ENCODE measurements around the gene ORAI2. TPM values are rescaled to one million over a fixed set of nuclear protein-coding genes. Genes with fewer than 3 reads are reported as not detected.
A peak's percentile ranks its signal among the peaks of the same experiment; 100 is the strongest.

Gene ORAI2
- total and polyA plus RNA-seq, 2 of the 13 experiments (the other 11 are each of a cell fraction or from before 2014, with no cell fraction given): 3.0 to 6.0 TPM

GRCh38 chr7:102395873-102396709 lies 37.3 kb upstream of the ORAI2 start, which contains the start of gene PRKRIP1 (continued):
- TF ChIP-seq NFAT5 (CRISPR knock-in tag; IDR thresholded peaks at IDR 0.05): no peak
- no peak for TF ChIP-seq ZBTB34 (CRISPR knock-in tag; IDR thresholded peaks at IDR 0.05)
- no peak for TF ChIP-seq HBP1 (CRISPR knock-in tag; IDR thresholded peaks at IDR 0.05; ENCODE audit: low read depth)
- no peak for TF ChIP-seq HNF4A (CRISPR knock-in tag; IDR thresholded peaks at IDR 0.05)
- TF ChIP-seq ZHX2 (IDR thresholded peaks at IDR 0.05; ENCODE audit: low read depth): peak; percentile 77
- TF ChIP-seq ZHX2 (CRISPR knock-in tag; IDR thresholded peaks at IDR 0.05; ENCODE audit: borderline replicate concordance): no peak
- no peak for TF ChIP-seq ZUFSP (CRISPR knock-in tag; IDR thresholded peaks at IDR 0.05; ENCODE audit: borderline replicate concordance)
- TF ChIP-seq TBL1XR1 (IDR thresholded peaks at IDR 0.05; ENCODE audit: borderline replicate concordance, low read length, partially characterized antibody): no peak
- no peak for TF ChIP-seq CHD4 (IDR thresholded peaks at IDR 0.05; ENCODE audit: borderline replicate concordance, low read length)
- TF ChIP-seq MEIS1 (CRISPR knock-in tag; IDR thresholded peaks at IDR 0.05; ENCODE audit: borderline replicate concordance): no peak
- no peak for TF ChIP-seq ZNF772 (CRISPR knock-in tag; IDR thresholded peaks at IDR 0.05)

Data from HepG2 (cell line).